ENCODE results near the gene ADAMTS15. TPM values are rescaled to one million over a fixed set of nuclear protein-coding genes. Genes with fewer than 3 reads are reported as not detected.

Gene ADAMTS15
- total RNA-seq, 1 donor from 2014 or later: 9.9 TPM

DNA sequence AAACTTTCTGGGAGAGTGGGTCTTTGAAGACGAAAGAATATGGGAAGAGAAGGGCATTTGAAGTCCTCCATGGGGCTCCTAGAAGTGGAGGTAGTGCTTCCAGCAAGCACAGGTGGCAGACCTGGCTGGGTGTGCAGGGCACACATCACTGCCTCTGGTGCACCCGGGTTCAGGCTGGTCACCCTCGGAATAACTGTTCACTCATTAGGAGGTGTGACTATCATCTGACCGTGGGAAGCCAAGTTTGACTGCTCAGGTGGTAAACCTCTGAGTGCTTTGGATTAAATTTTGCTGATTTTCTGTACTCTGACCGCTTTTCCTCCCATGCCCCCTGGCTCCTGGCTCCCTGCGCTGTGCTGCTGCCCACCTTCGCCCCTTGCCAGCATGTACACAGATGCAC, 11.1 kb downstream of the ADAMTS15 start:
- TF ChIP-seq, protein P1, sequence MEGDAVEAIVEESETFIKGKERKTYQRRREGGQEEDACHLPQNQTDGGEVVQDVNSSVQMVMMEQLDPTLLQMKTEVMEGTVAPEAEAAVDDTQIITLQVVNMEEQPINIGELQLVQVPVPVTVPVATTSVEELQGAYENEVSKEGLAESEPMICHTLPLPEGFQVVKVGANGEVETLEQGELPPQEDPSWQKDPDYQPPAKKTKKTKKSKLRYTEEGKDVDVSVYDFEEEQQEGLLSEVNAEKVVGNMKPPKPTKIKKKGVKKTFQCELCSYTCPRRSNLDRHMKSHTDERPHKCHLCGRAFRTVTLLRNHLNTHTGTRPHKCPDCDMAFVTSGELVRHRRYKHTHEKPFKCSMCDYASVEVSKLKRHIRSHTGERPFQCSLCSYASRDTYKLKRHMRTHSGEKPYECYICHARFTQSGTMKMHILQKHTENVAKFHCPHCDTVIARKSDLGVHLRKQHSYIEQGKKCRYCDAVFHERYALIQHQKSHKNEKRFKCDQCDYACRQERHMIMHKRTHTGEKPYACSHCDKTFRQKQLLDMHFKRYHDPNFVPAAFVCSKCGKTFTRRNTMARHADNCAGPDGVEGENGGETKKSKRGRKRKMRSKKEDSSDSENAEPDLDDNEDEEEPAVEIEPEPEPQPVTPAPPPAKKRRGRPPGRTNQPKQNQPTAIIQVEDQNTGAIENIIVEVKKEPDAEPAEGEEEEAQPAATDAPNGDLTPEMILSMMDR (IDR thresholded peaks at IDR 0.05; ENCODE audit: unreplicated experiment): no peak
- H3K4me3 Mint-ChIP-seq: no peak overlapping the region
- DNase-seq (ENCODE audit: low spot score in 2 of 2, unreplicated experiment in 2 of 2): no peak
- peaks cover 19% of the 10 kb centered on the region for H3K4me1 Mint-ChIP-seq
- H3K27me3 Mint-ChIP-seq (ENCODE audit: low read depth): no peaks in the 10 kb centered on the region
- H3K9me3 Mint-ChIP-seq: no peaks in the 10 kb centered on the region
- H3K27ac Mint-ChIP-seq: no peak overlapping the region
- peaks cover 10% of the 10 kb centered on the region for H3K36me3 Mint-ChIP-seq

GRCh38 chr11:130462101-130462885, 13.8 kb downstream of the ADAMTS15 start:
- TF ChIP-seq, protein P1 (IDR thresholded peaks at IDR 0.05; ENCODE audit: unreplicated experiment): no peak
- Mint-ChIP-seq H3K36me3 (peaks cover 11% of the 10 kb centered on the region), H3K9me3 (no peaks in the 10 kb centered on the region), H3K4me3 (no peak overlapping the region), H3K4me1 (no peaks in the 10 kb centered on the region), H3K27me3 (ENCODE audit: low read depth) (no peaks in the 10 kb centered on the region), H3K27ac (no peak overlapping the region)
- DNase-seq (ENCODE audit: low spot score in 2 of 2, unreplicated experiment in 2 of 2): no peak

DNA sequence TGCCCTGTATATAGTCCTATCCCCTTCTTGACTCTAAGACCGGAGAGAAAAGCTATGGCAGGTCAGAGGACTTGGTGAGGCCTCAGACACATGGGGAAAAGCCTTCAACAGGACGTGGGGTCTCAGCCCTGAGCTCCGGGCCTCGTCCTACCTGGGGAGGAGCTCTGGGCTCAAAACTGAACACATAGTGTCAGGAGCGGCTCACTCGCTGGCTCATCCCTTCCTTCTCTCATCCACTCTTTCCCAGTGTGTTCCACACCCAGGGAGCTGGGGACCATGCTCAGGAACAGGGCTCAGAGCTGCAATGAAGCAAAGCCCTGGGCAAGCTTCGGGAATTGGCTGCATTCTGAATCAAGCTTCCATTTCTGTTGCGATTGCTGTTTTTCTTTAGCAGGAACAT, 14.5 kb downstream of the ADAMTS15 start:
- no peak for DNase-seq (ENCODE audit: low spot score in 2 of 2, unreplicated experiment in 2 of 2)
- Mint-ChIP-seq H3K27me3 (ENCODE audit: low read depth) (no peaks in the 10 kb centered on the region), H3K4me3 (no peak overlapping the region), H3K9me3 (no peaks in the 10 kb centered on the region), H3K36me3 (peaks cover 11% of the 10 kb centered on the region), H3K27ac (no peak overlapping the region), H3K4me1 (peaks cover 3% of the 10 kb centered on the region)
- TF ChIP-seq, protein P1 (IDR thresholded peaks at IDR 0.05; ENCODE audit: unreplicated experiment): no peak

DNA sequence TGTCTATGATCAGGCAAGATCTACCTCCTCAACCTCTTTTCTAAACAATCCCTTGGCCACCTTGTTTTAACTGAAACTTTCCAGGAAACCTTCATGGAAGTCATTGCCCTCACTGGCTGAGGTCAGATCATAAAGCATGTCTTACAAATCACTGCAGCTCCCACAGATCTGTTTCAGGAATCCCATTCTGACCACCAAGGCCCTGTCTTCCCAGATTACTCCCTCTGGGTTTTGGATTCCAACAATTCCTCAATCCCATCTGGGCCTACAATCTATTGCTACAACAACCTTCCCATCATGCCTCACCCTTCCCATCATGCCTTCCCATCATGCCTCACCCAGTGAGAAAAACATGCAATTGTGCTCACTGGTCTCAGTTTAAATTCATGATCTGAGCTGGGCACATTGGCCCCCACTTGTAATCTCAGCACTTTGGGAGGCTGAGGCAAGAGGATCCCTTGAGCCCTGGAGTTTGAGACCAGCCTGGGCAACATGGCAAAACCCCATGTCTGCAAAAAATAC, 15.9 kb downstream of the ADAMTS15 start:
- Mint-ChIP-seq H3K27me3 (ENCODE audit: low read depth) (no peaks in the 10 kb centered on the region), H3K9me3 (no peaks in the 10 kb centered on the region), H3K36me3 (peaks cover 16% of the 10 kb centered on the region), H3K4me1 (peaks cover 5% of the 10 kb centered on the region), H3K4me3 (no peak overlapping the region), H3K27ac (no peak overlapping the region)
- TF ChIP-seq, protein P1 (IDR thresholded peaks at IDR 0.05; ENCODE audit: unreplicated experiment): no peak
- no peak for DNase-seq (ENCODE audit: low spot score in 2 of 2, unreplicated experiment in 2 of 2)

DNA sequence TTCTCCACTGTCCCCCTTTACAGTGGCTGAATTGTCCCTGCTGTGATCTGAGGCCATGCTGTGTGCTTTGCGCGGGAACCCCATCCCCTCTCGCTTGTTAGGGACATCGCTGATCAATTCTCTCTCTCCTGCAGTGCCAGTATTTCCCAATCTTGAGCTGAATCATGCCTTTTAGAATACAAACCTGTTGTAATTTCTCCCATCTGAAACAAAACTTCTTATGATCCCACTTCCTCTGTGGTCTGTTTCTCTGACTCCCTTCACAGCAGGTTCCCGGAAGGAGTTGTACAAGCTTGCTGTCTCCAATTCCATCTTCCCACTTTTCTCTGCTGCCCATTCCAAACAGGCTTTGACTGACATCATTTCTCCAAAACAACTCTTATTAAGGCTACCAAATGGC, 16.8 kb downstream of the ADAMTS15 start:
- H3K27ac Mint-ChIP-seq: no peak overlapping the region
- H3K9me3 Mint-ChIP-seq: no peaks in the 10 kb centered on the region
- H3K27me3 Mint-ChIP-seq (ENCODE audit: low read depth): no peaks in the 10 kb centered on the region
- no peak for DNase-seq (ENCODE audit: low spot score in 2 of 2, unreplicated experiment in 2 of 2)
- H3K4me1 Mint-ChIP-seq: peaks cover 5% of the 10 kb centered on the region
- peaks cover 16% of the 10 kb centered on the region for H3K36me3 Mint-ChIP-seq
- TF ChIP-seq, protein P1 (IDR thresholded peaks at IDR 0.05; ENCODE audit: unreplicated experiment): no peak
- H3K4me3 Mint-ChIP-seq: no peak overlapping the region

Measured in mesothelial cell of epicardium (in vitro differentiated cells).